Suppressor macrophage (primary cell): ENCODE results near the gene AP4S1.
"Not testable (repeated sequence)": the region's sequence is repeated elsewhere in the genome, so short reads cannot be mapped to it uniquely, and the experiment has no call there.

ENCODE experiments used
- DNase-seq, 4 experiments: peaks; one replicate each; pipeline ENCODE4 v3.0.0-alpha.2; 2020 to 2022

The AP4S1 gene

GRCh38 chr14:31009836-31010574, 15.4 kb upstream of the AP4S1 start:
- DNase-seq = no peak

- no peak for DNase-seq
Observed at GRCh38 chr14:31010935-31011334, 14.5 kb upstream of the AP4S1 start.

GRCh38 chr14:31013841-31014240, 11.6 kb upstream of the AP4S1 start:
- DNase-seq = no peak

- no peak for DNase-seq
Observed at GRCh38 chr14:31018057-31018645, 7.3 kb upstream of the AP4S1 start.

GRCh38 chr14:31020834-31021575, 4.4 kb upstream of the AP4S1 start:
- no peak for DNase-seq

GRCh38 chr14:31021576-31021949, 3.9 kb upstream of the AP4S1 start:
- no peak for DNase-seq

- DNase-seq = no peak
Observed at GRCh38 chr14:31022386-31022785, 3.1 kb upstream of the AP4S1 start.

- DNase-seq = peak in 2 of 4 experiments; percentile 5 to 17
Observed at GRCh38 chr14:31024010-31024480, 1.4 kb upstream of the AP4S1 start.

- peak in 1 of 4 experiments; percentile 7 for DNase-seq
Observed at GRCh38 chr14:31024577-31025366, 677 bp upstream of the AP4S1 start.

- DNase-seq = no peak
Observed at GRCh38 chr14:31026077-31026449, 614 bp downstream of the AP4S1 start, which contains the start of gene STRN3. Gene STRN3, minus strand, starts transcription at chr14:31026379. Its CDS starts 194 bp downstream, at chr14:31026185.

- DNase-seq = peak; percentile 94 to 98 (median 96)
Observed at GRCh38 chr14:31026450-31027235, 1.2 kb downstream of the AP4S1 start.

- DNase-seq = peak in 2 of 4 experiments; percentile 10 to 18
Observed at GRCh38 chr14:31027847-31028246, 2.4 kb downstream of the AP4S1 start.

GRCh38 chr14:31029016-31029970, 3.8 kb downstream of the AP4S1 start:
- DNase-seq = no peak

GRCh38 chr14:31030469-31030868, 5.0 kb downstream of the AP4S1 start:
- DNase-seq = no peak

- no peak for DNase-seq
Observed at GRCh38 chr14:31036552-31036951, 11.1 kb downstream of the AP4S1 start.

- peak in 1 of 4 experiments; percentile 42 for DNase-seq
Observed at GRCh38 chr14:31037709-31038221, 12.3 kb downstream of the AP4S1 start.

- peak in 2 of 4 experiments; percentile 24 to 37 for DNase-seq
Observed at GRCh38 chr14:31038521-31039166, 13.2 kb downstream of the AP4S1 start.

- no peak for DNase-seq
Observed at GRCh38 chr14:31042300-31042699, 16.9 kb downstream of the AP4S1 start.

GRCh38 chr14:31042893-31043292, 17.4 kb downstream of the AP4S1 start:
- not testable (repeated sequence) for DNase-seq

GRCh38 chr14:31043379-31043778, 17.9 kb downstream of the AP4S1 start:
- no peak for DNase-seq
